Neural progenitor cell (in vitro differentiated cells): ENCODE results near the gene H3-3A.

Source experiments
- EZH2 ChIP-seq: fragments of 200-600 bp; sonication (generic); IDR thresholded peaks from 2 replicates; pipeline ENCODE4 v1.6.1; 2017; ENCODE audit warnings: antibody characterized with exemption, mild to moderate bottlenecking, moderate library complexity
- EZH2phosphoT487 ChIP-seq: fragments of 200-600 bp; sonication (generic); IDR thresholded peaks from 2 replicates; pipeline ENCODE4 v1.6.1; 2017; ENCODE audit warnings: antibody characterized with exemption
- TF ChIP-seq, protein P1 (sequence below): fragments of 200-600 bp; sonication (generic); IDR thresholded peaks from 2 replicates; pipeline ENCODE4 v1.5.1; 2017; ENCODE audit warnings: antibody characterized with exemption, mild to moderate bottlenecking

DNA sequence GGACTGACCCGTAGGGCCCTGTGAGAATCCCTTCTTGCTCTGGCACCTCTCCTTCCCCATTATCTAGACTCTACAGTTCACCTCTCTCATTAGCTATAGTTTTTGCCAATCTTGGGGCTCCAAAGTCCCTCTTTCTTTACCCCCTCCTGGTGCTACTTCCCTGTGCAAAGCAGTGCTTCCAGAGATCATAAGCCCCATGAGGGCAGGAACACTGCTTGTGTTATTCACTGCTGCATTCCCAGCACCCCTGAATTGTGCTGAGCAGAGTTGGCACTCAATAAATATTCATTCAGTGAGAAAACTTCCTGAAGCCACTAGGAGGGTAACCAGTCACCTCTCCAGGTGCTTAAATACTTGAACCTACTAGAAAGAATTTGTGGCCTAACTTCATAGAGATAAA is 2.1 kb upstream of the H3-3A start:
- TF ChIP-seq, protein P1, sequence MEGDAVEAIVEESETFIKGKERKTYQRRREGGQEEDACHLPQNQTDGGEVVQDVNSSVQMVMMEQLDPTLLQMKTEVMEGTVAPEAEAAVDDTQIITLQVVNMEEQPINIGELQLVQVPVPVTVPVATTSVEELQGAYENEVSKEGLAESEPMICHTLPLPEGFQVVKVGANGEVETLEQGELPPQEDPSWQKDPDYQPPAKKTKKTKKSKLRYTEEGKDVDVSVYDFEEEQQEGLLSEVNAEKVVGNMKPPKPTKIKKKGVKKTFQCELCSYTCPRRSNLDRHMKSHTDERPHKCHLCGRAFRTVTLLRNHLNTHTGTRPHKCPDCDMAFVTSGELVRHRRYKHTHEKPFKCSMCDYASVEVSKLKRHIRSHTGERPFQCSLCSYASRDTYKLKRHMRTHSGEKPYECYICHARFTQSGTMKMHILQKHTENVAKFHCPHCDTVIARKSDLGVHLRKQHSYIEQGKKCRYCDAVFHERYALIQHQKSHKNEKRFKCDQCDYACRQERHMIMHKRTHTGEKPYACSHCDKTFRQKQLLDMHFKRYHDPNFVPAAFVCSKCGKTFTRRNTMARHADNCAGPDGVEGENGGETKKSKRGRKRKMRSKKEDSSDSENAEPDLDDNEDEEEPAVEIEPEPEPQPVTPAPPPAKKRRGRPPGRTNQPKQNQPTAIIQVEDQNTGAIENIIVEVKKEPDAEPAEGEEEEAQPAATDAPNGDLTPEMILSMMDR: no peak
- TF ChIP-seq EZH2 (no peak), EZH2phosphoT487 (no peak)
